ENCODE results near the gene NUFIP1. TPM values are rescaled to one million over a fixed set of nuclear protein-coding genes. Genes with fewer than 3 reads are reported as not detected.

The NUFIP1 gene
- total RNA-seq, 1 experiment from 2014 or later = 12.2 TPM

DNA sequence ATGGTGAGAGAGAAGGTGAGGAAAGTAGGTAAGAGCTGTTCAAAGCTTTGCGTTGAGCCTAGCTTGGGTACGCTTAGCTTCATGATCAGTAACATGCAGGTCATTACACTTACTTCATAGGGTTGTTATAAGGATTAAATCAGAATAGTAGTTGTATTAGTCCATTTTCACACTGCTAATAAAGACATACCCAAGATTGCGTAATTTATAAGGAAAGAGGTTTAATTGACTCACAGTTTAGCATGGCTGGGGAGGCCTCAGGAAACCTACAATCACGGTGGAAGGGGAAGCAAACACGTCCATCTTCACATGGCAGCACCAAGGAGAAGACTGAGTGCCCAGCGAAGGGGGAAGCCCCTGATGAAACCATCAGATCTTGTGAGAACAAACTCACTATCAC, 21.9 kb upstream of the NUFIP1 start:
- no peak overlapping the region for H2AFZ ChIP-seq (ENCODE audit: low read depth, low read length, poor library complexity, severe bottlenecking)
- ATAC-seq = no peak
- no TSS peak for BruUV-seq (replicated peaks)
- no peaks in the 10 kb centered on the region for H3K79me2 ChIP-seq (ENCODE audit: insufficient read depth, low read length)
- CTCF ChIA-PET = no interaction called here
- TF ChIP-seq ELF1 (IDR thresholded peaks at IDR 0.05; ENCODE audit: borderline replicate concordance, low read depth) (no peak), EZH2 (IDR thresholded peaks at IDR 0.05) (no peak), EZH2phosphoT487 (IDR thresholded peaks at IDR 0.05; ENCODE audit: borderline replicate concordance) (no peak), SRF (IDR thresholded peaks at IDR 0.05; ENCODE audit: low read depth) (no peak), FOSL1 (IDR thresholded peaks at IDR 0.05; ENCODE audit: low read depth) (no peak), YY1 (IDR thresholded peaks at IDR 0.05; ENCODE audit: extremely low read depth, insufficient replicate concordance, low read depth, low read length) (no peak), ZBTB33 (IDR thresholded peaks at IDR 0.05; ENCODE audit: extremely low read depth, insufficient replicate concordance, low read length) (no peak), EGR1 (IDR thresholded peaks at IDR 0.05; ENCODE audit: low read depth) (no peak), RAD21 (IDR thresholded peaks at IDR 0.05; ENCODE audit: low read depth) (no peak), CBX3 (IDR thresholded peaks at IDR 0.05; ENCODE audit: low read depth) (no peak), ZNF274 (IDR thresholded peaks at IDR 0.05; ENCODE audit: low read depth, low read length) (no peak)
- TF ChIP-seq, protein P1, sequence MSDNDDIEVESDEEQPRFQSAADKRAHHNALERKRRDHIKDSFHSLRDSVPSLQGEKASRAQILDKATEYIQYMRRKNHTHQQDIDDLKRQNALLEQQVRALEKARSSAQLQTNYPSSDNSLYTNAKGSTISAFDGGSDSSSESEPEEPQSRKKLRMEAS (IDR thresholded peaks at IDR 0.05) = no peak
- TF ChIP-seq, protein P2, sequence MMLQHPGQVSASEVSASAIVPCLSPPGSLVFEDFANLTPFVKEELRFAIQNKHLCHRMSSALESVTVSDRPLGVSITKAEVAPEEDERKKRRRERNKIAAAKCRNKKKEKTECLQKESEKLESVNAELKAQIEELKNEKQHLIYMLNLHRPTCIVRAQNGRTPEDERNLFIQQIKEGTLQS (IDR thresholded peaks at IDR 0.05) = no peak
- no peak for DNase-seq (ENCODE audit: low read depth, low spot score)
- no peak overlapping the region for H3K4me3 ChIP-seq (replicated peaks in 1 of 2; ENCODE audit: low read depth in 1 of 2, low read length in 2 of 2)
- no peaks in the 10 kb centered on the region for H3K9me3 ChIP-seq (ENCODE audit: control insufficient read depth in 1 of 2, insufficient read depth in 1 of 2, low read depth in 1 of 2, low read length in 2 of 2)
- H3K9ac ChIP-seq (ENCODE audit: low read length) = no peak overlapping the region
- H3K27me3 ChIP-seq (ENCODE audit: insufficient read depth, low read length) = no peaks in the 10 kb centered on the region
- intact Hi-C loops (cut with micrococcal nuclease) = no loop called here
- peaks cover 11 to 14% of the 10 kb centered on the region in 2 experiments; a peak in 2 of 4 replicates for H3K36me3 ChIP-seq (ENCODE audit: control insufficient read depth in 1 of 2, insufficient read depth in 2 of 2, low read length in 2 of 2)
- H3K9me2 ChIP-seq (ENCODE audit: insufficient read depth) = no peaks in the 10 kb centered on the region
- H4K20me1 ChIP-seq (ENCODE audit: insufficient read depth) = no peaks in the 10 kb centered on the region
- no peaks in the 10 kb centered on the region for H3K4me1 ChIP-seq (ENCODE audit: control insufficient read depth in 1 of 2, insufficient read depth in 2 of 2, low read length in 2 of 2)
- POLR2A ChIA-PET = no interaction called here
- H3K27ac ChIP-seq (ENCODE audit: low read depth, low read length) = no peak overlapping the region
- RAD21 ChIA-PET (ENCODE audit: low non-redundant PET in 1 of 2, low total read pairs in 2 of 2, uncharacterized antibody in 2 of 2, unreplicated experiment in 2 of 2) = no interaction called here
- H3K4me2 ChIP-seq (ENCODE audit: low read length) = no peak overlapping the region

Data from HCT116 (cell line).